Fibroblast of upper back skin (primary cell): ENCODE results near the gene STK40.

ENCODE experiments used
- DNase-seq: peaks from one replicate; pipeline ENCODE4 v3.0.0-alpha.2; 2013

The STK40 gene

DNA sequence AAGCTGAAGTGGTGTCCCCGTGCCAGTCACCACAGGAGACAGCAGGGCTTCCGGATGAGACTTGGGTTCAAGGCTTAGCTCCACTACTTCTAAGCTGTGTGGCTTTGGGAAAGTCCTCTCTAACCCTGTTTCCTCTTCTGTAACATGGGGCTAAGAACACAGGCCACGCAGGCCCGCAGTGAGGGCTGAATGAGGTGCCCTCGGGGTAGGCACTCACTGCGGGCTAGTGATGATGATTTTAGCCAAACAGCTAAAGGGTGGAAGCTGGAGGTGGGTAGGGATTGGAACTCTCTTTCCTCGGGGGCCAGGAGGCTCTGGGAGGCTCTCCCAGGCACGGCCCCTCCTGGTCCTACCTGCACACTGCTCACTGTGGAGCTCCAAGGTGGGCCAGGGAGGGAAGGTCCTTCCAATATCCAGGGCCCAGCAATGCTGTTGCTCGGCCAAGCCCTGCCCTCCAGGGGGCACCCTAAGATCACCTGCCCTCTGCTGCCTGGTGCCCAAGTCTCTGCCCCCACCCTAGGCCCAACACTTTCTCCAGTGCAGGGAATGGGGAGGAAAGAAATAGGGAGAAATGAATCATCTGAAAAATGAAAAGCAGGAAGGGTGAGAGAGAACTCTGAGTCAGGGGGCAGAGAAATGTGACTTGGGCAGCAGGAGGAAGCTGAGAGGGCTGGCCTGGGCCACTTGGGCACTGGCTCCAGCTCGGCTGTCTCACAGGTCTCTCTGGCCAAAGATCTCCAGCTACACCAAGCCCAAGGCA is 43.1 kb downstream of the STK40 start:
- DNase-seq = peak; percentile 65

DNA sequence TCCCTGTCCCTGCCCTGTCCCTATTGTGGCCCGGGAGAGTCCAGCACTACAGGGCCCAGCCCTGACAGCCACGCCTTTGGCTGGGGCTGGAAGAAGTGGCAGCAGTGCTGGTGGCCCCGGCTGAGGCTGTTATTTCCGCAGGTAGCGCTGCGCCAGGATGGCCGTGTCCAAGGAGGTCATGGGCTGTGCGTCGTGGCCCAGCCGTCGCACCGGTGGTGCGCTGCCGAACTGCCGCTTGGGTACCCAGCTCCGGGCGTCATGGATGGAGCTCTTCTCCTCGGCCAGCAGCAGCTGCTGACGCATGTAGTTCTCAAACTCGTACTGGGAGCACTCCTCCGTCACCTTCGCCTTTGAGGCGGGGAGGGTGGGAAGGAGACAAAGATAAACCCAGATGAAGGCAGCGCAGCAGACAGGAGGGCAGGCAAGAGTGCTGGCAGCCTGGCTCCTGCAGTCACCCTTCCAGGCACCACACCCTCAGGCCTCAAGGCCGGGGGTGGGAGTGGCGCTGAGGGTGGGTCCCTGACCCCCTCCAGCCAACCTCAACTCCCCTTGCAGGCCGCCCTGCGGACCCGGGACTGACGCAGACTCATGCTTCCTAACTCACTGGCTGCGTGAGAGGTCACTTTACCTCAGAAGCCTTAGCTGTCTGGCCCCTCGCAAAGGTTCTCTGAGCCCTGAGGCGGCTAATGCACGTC is 44.0 kb downstream of the STK40 start:
- DNase-seq = no peak

DNA sequence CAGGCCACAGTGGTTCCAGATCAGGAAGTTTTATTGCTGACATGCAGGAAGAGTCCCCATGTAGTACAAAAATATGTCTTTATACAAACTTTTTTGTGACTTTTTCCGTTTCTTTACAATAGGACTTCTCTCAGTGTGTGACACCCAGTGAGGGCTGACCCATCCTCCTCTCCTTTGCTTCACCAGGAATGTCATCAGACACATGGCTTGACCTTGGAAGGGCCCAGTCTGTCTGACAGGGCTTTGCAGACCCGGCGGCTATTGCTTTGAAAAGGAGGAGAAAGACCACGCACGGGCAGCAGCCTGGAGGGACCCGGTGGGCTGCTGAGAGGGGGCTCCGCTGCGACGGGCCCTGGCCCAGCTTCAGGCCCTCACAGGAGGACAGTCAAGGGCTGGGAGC is 46.1 kb downstream of the STK40 start:
- no peak for DNase-seq

DNA sequence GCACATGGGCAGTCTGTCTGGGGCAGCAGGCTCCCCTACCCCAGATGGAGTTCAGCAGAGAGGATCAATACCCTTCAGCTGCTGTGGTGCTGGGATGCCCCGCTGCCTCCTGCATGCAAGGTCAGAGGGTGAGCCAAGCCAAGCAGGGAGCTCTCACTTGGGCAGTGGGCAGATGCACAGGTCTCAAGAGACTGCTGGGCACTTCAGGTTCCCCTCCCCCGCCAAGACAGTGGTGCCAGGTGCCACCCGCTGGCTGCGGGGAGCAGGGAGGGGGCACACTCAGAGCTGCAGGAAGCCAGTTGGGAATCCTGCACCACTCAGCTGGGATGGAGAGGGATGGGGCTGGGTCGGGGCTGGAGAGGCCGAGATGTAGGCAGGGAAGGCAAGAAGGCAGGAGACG is 46.5 kb downstream of the STK40 start:
- no peak for DNase-seq

DNA sequence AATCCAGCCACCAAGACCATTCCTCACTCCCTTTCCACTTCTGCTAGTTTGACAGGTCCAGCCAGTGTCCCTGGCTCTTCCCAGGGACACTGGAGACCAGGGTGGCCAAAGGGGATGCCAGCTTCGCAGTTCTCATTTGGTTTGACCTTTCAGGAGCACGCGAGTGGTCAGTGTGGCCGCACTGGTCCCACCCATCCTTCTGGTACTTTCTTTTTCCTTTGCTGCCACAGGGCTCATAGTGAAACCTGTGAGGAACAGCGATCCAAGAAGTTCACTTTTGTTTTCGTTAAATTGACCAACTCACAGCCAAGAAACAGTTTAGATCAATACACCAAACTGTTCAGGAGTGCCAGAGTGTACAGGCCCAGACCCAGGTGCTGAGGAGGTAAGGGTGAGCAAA is 47.9 kb downstream of the STK40 start:
- no peak for DNase-seq

DNA sequence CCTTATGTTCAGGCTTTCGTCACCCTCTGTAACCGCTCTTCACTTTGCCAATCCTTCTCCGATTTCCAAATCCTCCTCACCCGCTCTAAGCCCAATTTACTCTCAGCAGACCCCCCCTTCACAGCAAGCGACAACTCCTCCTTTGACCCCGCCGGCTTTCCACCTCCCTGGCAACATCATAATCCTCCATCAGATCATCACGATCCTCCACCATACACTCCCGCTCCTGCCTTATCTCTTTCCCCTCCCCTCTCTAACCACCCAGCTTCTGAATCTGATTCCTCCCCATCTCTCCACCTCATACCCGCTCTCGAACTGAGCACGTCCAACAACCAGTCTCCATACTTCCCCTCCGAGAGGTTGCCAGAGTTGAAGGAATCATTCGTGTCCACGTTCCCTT is 54.8 kb downstream of the STK40 start:
- no peak for DNase-seq

DNA sequence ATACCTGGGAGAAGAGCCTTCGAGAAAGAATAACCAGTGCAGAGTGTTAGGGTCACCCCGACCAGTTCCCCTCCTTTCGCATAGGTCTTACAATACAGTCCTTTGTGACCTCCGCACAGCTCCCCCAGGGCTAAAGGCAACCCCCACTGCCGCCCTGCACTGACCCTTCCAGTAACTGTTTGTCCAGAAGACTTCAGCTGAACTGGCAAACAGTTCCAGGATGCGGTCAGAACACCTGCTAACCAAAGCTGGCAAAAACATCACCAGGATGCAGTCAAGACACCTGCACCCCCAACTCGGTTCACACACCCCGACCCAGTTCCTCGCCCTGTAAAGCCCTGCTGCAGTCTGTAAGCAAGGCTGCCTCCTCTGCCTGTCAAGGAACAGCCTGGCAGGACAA is 55.9 kb downstream of the STK40 start:
- DNase-seq = no peak

DNA sequence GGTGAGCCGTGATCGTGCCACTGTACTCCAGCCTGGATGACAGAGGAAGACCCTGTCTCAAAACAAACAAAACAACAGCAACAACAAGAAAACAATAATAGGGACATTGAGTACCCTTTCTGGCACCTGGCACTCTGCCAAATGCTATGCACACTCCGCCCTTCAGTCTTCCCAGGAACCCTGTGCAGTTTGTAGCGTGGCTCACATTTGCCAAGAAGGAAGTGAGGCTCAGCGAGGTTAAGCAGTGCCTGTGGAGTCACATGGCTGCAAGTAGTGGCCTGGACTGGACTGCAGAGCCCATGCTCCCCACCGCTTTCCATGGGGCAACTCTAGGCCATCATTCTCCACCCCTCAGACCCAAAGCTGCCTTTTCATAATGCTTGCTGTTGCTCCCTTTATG is 57.0 kb downstream of the STK40 start:
- no peak for DNase-seq

DNA sequence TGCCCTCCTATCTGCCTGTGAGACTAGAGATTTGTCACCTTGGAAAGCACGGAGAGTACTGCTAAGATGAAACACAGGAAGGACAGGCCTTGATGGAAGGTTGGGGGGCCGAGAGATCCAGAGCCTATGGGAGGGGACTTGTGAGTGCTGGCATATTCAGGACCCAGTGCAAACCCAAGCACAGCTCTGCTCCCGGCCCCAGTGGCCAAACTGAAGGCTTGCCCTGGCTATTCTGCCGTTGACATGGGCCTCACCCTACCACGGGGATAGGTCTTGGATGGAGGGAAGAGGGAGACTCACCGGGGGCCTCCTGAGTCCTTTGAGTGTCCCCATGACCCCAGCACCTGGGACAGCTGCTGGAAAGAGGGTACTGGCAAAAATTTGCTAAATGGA is 57.6 kb downstream of the STK40 start:
- DNase-seq = no peak

DNA sequence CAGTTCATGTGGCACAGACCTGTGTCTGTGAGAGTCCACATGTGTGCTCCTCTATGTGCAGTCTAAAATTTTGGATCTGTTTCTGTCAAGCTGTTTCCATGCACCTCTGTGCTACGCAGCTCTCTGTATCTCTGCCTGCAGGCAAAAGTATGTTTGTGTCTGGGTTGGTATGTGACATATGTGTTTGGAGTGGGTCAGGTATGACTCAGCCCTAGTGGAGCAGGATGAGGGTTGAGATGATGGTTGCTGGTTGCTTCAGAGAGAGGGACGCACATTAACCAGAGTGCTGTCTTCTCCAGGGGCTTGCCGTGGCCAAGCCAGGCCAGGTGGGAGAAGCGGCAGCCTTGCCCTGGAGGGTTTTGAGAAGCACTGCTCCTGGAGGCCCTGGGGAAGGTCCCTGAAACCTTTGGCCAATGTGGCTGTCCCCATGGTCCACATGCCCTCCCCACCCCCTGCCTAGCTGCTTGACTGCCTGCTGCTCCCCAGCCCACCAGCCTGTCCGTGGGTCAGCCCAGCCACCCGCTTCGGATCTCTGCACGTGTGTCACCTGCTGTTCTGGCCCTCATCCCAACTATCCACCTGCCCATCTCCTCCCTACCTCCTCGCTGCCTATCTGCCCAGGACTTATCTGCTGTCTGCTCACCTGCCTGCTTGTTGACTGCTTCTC is 58.2 kb downstream of the STK40 start:
- peak; percentile 69 for DNase-seq

DNA sequence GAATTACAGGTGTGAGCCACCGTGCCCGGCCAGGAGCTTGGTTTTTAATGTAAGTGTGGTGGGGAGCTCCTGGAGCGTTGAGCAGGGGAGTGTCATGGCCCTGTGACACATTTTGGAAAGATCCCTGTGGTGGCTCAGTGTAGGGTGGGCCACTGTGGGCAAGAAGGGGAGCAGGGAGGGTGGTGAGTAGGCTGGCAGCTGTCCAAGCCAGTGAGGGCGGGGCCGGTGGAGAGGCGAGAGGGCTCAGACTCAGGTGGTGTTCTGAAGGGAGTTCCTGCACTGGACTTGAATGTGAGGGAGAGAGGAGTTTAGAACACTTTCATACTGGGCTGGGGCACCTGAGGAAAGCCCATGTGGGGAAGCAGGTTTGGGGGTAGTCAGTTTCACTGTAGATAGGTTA is 59.2 kb downstream of the STK40 start:
- DNase-seq = no peak

DNA sequence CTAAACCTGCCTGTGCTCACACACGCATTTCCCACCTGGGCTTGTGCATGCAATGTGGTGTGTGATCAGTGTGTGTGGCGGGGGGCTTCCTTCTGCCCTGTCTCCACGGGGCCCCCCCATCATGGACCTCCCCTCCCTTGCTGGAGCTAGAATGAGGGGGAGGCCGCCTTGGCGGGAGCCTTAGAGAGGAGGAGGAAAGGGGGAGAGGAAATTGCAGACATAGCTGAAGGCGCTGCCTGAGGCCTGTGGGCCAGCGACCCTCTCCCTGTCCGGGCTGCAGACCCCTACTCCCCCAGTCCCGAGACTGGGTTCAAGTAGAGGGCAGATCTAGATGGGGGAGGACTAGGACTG is 61.4 kb downstream of the STK40 start:
- DNase-seq = no peak

DNA sequence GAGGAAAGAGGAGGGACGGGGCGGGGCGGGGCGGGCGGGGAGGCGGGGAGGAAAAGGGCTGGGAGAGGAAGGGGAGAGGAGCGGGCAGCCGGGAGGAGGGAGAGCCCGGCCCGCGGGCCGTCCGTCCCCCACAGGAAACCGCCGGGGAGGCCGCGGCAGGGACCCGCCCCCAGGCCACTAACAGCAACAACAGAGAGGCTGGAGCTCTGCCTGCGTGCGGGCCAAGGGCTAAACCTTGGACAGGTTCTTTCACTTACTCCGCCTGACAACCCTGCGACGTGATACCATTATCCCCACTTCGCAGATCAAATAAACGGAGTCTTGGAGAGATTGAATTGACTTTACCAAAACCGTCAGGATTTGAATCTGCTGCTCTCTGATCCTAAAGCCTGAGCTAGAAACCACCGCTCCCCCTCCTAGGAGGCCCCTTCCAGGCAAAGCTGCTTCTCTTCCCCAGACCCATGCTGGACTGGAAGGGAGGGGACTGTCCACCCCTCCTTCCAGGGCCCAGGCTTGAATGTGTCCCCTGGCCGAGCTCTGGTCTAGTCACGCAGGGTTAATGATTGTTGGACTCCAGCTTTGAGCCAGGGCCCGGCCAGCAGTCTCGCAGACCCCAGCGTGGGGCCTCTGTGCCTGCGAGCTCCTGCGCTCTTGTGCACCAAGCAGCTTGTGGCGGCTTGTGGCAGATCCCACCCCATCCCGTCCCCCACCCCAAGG is 61.9 kb downstream of the STK40 start, which contains the start of gene EVA1B:
TSS of gene EVA1B (minus strand) at position 10 of the 717 bp plus-strand sequence. CDS start 608 bp downstream, outside the sequence.
- DNase-seq = peak; percentile 83

DNA sequence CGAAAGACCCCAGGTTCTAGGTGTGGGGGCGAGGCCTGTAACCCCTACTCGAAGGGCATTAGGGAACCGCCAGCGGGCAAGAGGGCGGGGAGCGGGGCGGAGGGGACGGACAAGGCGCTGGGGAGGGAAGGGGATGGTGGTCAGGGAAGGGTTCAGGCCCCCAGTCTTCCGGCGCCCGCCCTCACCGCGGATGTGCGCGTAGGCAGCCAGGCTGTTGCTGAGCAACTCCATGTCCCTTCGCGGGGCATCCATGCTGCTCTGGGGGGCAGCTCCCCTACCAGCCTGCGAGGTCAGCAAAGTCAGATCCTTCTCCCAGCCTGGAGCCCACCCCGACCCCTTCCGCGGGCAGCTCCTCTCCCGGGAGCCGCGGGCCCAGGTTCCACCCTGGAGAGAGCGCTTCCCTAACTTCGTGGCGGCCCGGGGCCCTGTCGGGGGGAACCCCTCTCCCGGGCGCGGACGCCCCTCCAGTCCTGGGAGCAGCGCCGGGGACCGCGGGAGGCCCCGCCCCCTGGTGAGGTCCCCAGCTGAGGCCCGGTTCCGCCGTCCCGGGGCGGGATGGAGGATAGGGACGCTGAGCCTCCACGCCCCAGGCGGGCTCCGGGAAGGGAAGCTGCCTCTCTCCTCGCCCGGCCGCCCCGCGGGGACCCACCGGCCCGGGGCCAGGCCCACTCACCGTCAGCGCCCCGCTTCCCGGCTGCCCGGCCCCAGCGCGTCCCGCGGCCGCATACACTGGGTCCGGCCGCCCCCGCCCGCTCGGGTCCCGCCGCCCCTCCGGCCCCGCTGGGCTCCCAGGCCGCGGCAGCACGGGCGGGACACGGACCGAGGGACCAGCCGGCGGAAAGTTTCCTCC is 62.7 kb downstream of the STK40 start:
- DNase-seq = peak; percentile 45

DNA sequence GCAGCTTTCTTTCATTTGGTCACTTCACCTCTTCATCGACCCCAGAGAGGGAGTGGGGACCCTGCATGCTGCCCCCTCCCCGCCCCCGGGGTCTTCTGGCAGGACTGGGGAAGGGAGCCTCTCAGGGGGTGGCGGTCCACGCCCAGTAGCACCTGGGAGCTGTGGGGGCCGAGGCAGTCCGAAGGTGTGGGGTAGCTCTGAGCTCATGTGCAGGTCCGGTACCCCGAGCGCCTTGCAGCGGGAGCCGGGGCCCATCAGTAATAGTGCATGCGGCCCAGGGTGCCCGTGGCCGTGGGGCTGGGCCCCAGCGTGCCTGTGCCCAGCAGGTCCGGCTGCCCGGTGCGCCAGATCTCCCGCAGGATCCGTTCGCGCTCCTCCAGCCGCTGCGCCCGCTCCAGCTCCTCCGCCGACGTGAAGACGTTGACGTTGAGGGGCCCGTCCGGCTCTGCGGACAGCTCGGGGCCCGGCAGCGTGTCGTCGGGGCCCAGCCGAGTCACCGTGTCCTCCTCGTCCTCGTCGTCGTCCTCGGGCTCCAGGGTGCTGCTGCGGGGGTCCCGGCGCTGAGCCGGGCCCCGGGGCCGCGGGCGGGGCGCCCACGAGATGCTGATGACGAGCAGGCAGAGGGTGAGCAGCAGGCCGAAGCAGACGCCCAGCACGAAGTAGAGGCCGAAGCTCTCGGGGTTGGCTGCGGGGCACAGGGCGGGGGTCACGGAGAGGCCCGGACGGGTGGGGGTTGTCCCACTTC is 63.5 kb downstream of the STK40 start:
- DNase-seq = no peak

DNA sequence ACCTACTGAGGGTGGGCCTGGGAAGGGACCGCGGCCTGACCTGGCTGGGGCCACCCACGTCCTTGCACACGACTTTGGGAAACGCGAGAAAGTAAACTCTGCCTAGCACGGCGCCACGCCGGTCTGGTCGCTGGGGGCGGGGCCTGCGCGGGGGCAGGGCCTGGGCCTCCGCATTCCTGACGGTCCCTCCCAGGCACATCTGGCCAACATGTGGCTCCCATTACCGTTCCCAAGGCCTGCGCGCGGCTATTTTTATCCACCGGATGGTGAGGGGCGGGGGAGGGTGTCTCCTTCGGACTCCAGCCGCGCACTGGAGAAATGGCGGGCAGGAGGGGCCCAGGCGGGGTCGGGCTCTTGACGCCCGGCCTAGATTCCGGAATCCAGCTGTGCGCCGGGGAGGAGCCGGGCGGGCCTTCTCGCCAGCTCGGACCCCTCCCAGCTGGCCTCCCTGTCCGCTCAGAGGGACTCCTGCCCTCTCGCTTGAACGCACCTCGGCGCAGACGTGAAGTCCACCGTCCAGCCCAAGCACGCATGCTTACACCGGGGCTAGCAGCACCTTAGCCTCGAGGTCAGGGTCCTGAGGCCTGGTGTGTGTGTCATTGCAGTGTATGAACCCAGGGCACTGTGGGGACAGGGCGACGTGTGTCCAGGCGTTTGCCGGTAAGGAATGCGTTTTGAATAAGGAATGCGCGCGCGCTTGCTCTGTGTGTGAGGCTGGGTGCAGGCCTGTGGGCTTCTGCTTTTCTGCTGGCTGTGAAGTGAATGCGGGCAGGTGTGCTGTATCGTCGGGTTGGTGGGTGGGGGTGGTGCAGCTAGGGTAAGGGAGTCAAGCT is 64.4 kb downstream of the STK40 start:
- DNase-seq = peak; percentile 95

DNA sequence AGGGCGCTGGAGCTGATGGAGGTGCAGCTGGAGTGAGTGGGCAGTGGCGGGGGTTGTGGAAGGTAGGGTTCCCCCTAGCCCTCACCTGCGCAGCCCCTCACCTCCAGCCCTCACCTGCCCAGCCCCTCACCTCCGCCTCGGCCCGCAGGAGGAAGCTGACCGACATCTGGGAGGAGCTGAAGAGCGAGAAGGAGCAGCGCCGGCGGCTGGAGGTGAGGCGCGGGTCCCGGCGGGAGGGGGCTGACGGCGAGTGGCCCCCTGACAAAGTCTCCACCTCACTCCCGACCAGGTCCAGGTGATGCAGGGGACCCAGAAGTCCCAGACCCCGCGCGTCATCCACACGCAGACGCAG is 65.0 kb downstream of the STK40 start:
- DNase-seq = no peak

DNA sequence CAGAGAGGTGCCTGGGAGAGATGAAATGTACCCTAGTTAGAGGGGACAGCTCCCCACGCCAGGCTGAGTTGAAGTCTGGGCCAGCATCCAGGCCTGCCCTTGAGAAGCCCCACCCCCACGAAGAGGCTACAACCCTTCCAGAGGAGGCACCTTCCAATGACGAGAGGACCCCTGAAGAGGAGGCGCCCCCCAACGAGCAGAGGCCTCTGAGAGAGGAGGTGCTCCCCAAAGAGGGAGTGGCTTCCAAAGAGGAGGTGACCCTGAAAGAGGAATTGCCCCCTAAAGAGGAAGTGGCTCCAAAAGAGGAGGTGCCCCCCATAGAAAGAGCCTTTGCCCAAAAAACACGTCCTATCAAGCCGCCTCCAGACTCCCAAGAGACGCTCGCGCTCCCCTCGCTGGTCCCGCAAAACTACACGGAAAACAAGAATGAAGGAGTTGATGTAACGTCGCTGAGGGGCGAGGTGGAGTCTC is 65.4 kb downstream of the STK40 start:
- no peak for DNase-seq

DNA sequence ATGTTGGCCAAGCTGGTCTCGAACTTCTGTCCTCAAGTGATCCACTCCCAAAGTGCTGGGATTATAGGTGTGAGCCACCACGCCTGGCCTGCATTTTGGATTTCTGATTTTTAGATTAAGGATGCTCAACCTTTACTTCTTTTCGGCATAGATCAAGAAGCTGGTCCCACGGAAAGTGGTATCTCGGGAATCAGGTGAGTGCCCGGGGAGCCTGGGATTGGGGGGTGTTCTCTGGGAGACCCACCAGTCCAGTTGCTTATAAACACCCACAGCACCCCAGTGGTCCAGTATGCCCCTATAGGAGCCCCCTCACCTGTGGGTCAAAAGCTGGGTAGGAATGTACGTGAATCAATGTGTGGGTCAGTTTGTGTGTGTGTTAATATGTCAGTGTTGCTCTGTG is 76.3 kb downstream of the STK40 start:
- DNase-seq = no peak

DNA sequence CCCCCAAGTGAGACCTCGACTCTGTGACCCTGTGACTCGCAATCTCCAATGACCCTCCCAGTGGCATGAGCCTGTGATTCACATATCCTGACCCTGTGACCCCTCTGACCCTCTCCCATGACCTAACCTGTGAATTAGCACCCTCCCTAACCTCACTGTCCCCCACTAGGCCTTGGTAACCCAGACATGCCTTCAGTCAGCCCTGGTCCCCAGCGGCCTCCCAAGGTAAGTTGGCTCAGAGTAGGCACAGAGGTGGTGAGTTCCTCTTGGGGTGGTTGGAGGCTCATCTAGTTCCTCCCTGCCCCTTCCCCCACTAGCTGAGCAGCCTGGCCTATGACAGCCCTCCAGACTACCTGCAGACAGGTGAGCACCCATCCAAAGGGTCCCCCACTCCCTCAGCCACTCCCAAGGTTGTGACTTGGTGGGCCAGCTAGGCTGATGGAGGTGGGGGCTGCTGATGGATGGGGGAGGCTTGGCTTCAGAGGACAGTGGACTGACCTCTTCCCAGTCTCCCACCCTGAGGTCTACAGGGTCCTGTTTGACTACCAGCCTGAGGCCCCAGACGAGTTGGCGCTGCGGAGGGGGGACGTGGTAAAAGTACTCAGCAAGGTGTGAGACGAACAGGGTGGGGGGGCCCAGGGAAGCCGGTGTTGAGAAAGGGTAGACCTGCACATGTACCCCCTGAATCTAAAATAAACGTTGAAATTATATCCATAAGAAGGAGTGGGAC is 78.0 kb downstream of the STK40 start:
- no peak for DNase-seq
